GM18511 (cell line): ENCODE data around the gene CST4.
"Not testable (repeated sequence)": the region's sequence is repeated elsewhere in the genome, so short reads cannot be mapped to it uniquely, and the experiment has no call there.

Experiments
- ATAC-seq: cut with Tn5 transposase; IDR thresholded peaks from one replicate; pipeline ENCODE4 v1.9.1; 2021; ENCODE audit warnings: mild to moderate bottlenecking, moderate library complexity; ENCODE audit not compliant: unreplicated experiment

The CST4 gene

GRCh38 chr20:23644164-23644563 is 44.7 kb downstream of the CST4 start:
- no peak for ATAC-seq

DNA sequence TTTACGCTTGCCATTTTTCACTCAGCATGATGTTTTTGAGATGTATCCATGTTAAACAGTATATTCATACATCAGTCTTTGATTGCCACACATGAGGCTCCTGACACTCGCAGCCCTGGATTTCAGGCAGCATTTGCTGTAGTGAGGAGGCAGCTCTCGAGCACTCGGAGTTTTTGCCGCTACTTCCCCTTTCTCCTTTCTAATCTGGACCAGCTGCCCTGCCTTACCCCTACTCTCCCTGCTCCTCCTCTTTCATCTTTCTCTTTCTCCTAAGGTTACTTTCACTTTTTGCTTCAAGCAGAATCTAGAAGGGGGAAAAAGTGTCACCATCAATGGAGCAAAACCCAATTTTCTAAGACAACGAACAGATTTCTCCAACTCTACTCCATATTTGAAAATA is 45.2 kb downstream of the CST4 start:
- ATAC-seq = no peak

- no peak for ATAC-seq
Measured at GRCh38 chr20:23641936-23642751, 46.7 kb downstream of the CST4 start.

- peak; percentile 36 for ATAC-seq
Measured at GRCh38 chr20:23640671-23641667, 47.9 kb downstream of the CST4 start.

GRCh38 chr20:23640018-23640601 is 48.7 kb downstream of the CST4 start:
- ATAC-seq = no peak

- ATAC-seq = no peak
Measured at GRCh38 chr20:23639490-23639958, 49.3 kb downstream of the CST4 start.

DNA sequence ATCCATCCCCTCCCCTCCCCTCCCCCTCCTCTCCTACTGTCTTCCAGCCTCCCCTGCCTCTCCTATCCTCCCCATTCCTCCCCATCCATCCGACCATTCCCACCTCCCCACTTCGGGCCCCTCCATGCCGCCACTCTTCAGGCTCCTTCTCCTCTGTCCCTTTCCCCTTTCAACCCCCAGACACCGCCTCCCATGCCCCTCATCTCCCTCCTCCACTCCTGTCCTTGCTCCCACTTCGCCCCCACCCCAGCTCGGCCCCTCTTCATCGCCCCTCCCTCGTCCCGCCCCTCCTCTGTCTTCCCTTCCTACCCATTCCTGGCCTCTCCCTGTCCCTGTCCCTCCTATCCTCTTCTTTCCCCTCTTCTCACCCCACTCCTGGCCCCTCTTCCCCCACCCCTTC is 50.5 kb downstream of the CST4 start:
- ATAC-seq = no peak

DNA sequence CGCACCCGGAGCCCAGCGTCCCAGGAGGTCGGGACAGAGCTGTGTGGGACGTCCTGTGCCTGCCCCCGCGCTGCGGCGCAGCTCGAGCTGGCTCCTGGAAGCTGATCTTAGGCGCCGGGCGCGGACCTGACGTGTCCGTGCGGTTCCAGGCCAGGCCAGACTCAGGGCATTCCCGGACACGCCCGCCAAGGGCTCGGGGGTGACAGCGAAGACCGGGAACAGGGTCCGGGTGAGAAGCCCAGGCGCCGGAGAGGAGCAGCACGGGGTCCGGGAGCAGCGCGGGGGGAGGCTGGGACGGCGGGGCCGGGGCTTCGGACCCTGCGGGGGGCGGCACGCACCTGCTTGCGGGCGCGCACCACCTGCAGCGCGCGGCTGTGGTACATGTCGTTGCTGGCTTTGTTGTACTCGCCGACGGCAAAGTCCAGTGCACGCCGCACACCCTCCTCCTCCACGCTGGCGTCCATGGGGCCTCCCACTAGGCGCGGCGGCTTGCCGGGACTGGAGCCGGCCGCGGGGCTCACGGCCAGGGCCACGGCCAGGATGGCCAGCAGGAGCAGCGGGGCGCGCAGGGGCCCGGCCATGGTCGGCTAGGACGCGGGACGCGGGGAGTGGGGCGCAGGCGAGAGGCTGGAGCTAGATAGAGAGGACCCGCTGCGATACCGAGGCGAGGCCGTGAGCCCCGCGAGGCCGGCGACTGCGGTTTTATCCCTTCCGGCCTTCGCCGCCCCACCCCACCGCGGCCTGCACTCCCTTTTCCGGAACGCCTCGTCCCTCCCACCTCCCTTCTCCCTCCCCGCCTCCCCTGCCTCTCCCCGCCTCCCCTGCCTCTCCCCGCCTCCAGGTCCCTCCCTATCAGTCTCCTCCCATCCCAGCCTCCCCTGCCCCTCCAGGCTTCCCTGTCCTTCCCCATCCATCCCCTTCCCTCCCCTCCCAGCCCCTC is 51.3 kb downstream of the CST4 start, which contains the start of gene CST3:
Gene CST3 (minus strand): TSS at position 674 of the 940 bp plus-strand sequence. CDS start 93 bp downstream, at position 581.
- peak; percentile 53 for ATAC-seq

GRCh38 chr20:23636908-23637281 is 51.9 kb downstream of the CST4 start:
- ATAC-seq = no peak

DNA sequence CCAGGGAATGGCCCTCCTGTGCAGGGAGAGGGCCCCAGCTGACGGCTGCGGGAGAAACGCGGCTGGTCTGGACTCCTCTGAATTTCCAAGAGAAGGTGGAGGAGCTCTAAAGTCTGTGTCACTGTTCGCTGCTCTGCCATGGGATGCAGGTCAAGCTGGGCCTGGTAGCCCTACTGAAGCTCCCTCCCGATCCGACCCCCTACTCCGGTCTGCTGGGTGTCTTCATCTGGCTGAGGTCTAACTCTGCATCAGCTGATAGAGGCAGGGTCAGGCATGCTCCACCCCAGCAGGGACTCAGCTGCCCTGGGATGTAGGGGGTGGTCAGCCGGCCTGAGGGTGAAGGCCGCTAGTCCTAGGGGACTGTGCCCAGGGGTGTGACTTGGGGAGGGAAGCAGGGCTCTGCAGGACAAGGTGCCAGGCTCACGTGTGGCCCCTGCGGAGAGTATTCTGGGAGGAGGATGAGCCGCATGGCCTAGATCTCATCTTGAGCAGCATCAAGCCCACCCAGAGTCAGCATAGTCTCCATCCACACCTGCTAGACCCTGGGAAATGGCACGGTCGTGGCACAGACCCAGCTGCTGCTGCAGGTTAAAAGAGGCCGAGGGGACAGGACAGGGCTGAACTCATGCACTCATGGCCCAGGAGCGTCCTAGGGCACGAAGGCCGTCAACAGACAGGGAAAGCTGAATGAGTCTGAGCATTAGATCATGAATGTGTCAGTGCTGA is 52.5 kb downstream of the CST4 start:
- no peak for ATAC-seq

DNA sequence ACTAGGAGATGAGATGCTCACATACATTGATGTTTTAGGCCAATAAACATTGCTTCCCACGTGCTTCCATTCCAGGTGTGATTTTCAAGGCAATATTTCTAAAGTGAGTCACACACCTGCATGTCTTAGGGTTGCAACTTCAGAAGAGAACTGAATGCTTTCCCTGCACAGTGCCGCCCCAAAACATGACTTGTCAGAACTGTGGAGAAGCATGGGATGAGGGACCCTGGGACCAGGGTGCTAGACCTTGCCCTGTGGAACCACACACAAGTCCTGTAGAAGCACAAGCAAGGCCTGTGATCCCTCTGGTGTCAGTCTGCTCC is 53.1 kb downstream of the CST4 start:
- not testable (repeated sequence) for ATAC-seq
